Fibroblast of peridontal ligament (primary cell): ENCODE measurements around the gene BRD9.
"Not testable (repeated sequence)": the region's sequence is repeated elsewhere in the genome, so short reads cannot be mapped to it uniquely, and the experiment has no call there.

ENCODE experiments used
- DNase-seq: peaks from one replicate; pipeline ENCODE4 v3.0.0-alpha.2; 2010; ENCODE audit errors: extremely low read depth

Gene BRD9

DNA sequence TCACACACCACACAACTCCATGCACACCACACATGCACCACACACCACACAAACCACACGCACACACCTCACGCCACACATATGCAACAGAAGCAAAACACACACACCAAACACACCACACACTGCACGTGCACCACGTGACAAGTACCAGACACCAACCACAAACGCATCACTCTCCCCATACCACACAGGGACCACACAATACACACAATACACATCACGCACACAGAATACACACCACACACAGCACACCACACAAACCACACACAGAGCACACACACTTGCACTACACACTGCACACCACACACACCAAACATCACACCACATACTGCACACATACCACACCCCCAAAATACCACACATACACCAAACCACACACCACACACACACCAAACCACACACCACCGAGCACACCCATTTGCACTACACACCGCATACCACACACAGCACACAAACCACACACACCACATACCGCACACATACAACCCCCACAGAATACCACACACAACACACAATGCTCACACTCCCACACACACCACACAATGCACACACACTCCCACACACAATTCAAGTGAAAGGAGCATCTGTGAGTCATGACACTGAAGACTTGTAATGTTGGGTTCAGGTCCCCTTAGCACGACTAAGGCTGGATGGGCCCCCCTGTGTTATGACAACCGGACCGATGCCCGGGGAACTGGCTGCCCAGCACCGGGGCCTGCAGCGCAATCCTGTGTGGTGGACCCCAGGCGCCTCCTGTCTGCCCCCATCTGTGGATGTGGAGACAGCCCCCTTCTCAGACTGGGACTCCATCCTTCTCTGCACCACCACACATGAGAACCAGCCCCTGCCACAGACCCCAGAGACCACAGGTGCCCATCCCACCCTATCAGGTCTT, 35.8 kb downstream of the BRD9 start:
- no peak for DNase-seq

GRCh38 chr5:855771-856530, 36.6 kb downstream of the BRD9 start:
- DNase-seq, result no peak

- DNase-seq, result no peak
Measured at GRCh38 chr5:854966-855743, 37.4 kb downstream of the BRD9 start.

GRCh38 chr5:854217-854616, 38.4 kb downstream of the BRD9 start:
- no peak for DNase-seq

- DNase-seq, result not testable (repeated sequence)
Measured at GRCh38 chr5:853416-854090, 39.0 kb downstream of the BRD9 start.

DNA sequence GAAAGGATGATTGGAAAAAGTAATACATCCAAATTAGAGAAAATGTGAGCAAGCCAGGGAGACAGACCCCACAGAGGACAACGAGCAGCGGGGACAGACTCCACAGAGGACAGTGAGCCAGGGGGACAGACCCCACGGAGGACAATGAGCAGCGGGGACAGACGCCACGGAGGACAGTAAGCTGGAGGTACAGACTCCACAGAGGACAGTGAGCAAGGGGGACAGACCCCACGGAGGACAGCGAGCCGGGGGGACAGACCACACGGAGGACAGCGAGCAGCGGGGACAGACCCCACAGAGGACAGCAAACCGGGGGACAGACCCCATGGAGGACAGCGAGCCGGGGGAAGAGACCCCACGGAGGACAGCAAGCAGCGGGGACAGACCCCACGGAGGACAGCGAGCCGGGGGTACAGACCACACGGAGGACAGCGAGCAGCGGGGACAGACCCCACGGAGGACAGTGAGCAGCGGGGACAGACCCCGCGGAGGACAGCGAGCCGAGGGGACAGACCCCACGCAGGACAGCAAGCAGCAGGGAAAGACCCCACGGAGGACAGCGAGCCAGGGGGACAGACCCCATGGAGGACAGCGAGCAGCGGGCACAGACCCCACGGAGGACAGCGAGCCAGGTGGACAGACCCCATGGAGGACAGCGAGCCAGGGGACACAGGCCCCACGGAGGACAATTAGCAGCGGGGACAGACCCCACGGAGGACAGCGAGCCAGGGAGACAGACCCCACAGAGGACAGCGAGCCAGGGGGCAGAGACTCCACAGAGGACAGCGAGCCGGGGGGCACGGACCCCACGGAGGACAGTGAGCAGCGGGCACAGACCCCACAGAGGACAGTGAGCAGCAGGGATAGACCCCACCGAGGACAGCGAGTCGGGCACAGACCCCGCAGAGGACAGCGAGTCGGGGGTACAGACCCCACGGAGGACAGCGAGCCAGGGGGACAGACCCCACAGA, 39.9 kb downstream of the BRD9 start:
- no peak for DNase-seq

GRCh38 chr5:852018-852417, 40.6 kb downstream of the BRD9 start:
- no peak for DNase-seq

DNA sequence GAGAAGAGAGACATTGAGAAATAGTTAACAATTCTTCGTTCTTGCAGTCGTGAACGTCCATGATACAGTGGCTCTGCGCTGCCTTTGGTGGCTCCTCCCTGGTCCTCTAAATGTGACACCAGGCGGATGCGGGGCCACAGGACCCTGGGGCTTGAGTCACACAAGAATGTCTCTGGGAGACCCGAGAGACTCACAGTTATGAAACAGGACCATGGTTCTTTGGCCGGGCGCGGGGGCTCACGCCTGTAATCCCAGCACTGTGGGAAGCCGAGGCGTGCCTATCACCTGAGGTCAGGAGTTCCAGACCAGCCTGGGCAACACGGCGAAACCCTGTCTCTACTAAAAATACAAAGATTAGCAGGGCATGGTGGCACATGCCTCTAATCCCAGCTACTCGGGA, 41.0 kb downstream of the BRD9 start:
- DNase-seq, result no peak

DNA sequence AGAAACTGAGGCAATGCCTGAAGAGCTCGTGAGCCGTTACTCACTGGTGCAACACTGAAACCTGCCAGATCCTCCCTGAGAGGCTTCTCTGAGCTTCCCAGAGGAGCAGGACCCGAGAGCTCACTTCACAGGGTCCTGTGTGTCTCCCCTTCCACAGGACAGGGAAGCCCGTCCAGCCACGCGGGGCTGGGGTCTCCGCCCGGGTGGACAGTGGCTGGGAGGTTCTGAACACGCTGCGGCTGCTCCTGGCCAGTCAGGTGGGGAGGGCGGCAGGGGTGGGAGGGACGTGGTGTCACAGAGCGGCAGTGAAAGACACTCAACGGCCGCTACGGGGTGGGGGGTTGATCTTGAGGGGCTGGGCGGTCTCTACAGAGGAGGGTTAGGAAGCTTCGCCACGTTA, 41.5 kb downstream of the BRD9 start:
- no peak for DNase-seq

DNA sequence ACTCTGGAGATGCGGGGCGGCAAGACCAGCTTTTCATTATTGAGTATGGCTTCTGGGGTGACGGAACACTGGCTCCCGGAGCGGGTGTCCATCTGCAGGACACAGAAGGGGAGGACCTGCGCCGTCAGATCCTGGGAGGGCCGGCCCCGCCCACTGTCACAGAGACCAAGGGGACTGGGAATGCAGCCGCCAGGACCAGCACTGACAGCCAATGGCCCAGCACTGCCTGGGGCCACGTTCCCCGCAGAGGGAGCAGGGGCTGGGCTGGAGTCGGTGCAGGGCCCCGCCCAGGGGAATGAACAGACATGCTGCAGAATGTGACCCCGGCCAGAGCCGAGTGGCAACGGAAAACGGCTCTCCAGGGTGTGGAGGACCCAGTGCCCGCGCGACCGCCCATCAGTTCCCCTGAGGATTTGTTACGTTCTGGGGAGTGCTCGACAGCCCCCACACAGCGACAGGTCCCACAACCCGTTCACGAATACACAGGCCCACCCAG, 42.0 kb downstream of the BRD9 start, which contains the start of gene ZDHHC11:
Gene ZDHHC11, minus strand, starts transcription at position 476 of the 496 bp plus-strand sequence. Its CDS starts 384 bp downstream, at position 92.
- DNase-seq, result no peak

GRCh38 chr5:849651-850301, 42.8 kb downstream of the BRD9 start:
- no peak for DNase-seq

DNA sequence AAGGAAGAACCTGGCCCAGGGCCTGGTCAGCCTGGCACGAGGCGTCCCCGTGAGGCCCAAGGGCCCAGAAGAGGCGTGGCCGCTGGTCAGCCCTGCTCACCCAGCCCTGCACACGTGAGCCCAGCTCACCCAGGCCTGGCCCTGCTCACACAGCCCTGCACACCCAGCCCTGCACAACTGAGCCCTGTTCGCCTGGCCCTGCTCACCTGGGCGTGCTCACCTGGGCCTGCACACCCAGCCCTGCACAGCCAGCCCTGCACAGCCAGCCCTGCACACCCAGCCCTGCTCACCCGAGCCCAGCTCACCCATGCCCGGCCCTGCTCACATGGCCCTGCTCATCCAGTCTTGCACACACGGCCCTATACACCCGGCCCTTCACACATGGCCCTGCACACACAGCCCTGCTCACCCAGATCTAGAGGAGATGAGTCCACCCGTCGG, 43.9 kb downstream of the BRD9 start:
- no peak for DNase-seq

DNA sequence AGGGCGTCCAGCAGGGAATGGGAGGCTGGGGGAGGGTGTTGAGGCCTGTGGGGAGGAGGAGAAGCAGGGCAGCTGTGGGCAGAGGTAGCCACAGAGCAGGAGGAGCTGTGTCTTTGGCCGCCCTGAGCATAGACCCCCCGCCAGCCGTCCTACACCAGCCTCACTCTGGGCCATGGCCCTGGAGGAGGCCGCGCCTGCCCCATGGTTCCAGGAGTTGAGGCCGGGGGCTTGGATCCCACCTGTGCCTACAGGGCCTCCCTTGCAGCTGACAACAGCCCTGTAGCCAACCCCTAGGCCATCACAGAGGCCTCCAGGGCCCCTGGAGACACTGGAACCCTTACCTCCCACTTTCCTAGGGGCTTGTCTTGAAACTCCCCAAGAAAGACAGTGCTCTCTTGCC, 44.9 kb downstream of the BRD9 start:
- DNase-seq, result not testable (repeated sequence)

DNA sequence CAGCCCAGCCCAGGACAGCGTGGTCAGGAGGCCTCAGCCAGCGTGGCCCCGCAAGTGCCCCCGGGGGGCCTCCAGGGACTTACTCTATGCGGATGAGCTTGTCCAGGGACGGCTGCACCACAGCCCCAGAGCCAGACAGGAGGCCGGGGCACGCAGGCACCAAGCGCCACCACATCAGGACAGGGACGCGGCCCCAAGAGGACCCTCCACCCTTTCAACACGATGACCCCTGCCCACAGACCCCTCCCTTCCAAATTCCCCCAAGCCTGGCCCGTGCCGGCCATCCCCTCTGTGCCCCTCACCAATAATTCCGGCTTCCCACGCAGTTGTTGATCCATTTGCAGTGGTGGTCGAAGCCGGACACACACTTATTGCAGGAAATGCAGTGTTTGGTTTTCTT, 45.4 kb downstream of the BRD9 start:
- not testable (repeated sequence) for DNase-seq

DNA sequence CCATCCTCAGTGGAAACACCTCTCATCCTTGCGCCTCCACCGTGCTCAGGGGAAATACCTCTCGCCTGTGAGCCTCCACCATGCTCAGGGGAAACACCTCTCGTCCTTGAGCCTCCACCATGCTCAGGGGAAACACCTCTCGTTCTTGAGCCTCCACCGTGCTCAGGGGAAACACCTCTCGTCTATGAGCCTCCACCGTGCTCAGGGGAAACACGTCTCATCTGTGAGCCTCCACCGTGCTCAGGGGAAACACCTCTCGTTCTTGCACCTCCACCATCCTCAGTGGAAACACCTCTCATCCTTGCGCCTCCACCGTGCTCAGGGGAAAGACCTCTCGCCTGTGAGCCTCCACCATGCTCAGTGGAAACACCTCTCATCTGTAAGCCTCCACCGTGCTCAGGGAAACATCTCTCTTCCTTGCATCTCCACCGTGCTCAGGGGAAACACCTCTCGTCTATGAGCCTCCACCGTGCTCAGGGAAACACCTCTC, 46.0 kb downstream of the BRD9 start:
- DNase-seq, result not testable (repeated sequence)

GRCh38 chr5:845676-846601, 46.7 kb downstream of the BRD9 start:
- DNase-seq, result not testable (repeated sequence)

GRCh38 chr5:845031-845675, 47.4 kb downstream of the BRD9 start:
- not testable (repeated sequence) for DNase-seq

GRCh38 chr5:844426-844825, 48.2 kb downstream of the BRD9 start:
- DNase-seq, result not testable (repeated sequence)
